ENCODE data around the gene ACSL5. TPM values are rescaled to one million over a fixed set of nuclear protein-coding genes. Genes with fewer than 3 reads are reported as not detected.

Gene ACSL5
- total RNA-seq, 1 experiment from 2014 or later: not detected

DNA sequence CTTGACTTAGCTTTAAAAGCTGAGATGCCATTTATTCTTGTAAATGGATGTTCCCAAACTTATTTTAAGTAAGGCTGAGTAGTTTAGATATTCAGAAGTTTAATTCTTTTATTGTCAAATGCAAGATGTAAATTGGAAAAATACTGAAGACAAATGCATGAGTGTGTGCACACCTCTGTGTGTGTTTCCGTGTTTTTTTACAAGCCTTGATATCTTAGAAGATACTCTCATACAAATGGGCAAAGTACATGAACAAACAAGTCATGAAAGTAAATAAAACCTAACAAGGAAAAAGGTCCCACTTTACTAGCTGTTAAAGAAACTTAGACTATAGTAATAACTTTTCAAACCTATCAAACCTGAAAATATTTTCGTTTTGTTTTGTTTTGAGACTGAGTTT, 29.0 kb downstream of the ACSL5 start:
- Histone ChIP-seq H4K8ac (replicated peaks; ENCODE audit: insufficient read length, low read depth, low read length) (no peak overlapping the region), H4K5ac (ENCODE audit: insufficient read length, low read depth, low read length) (no peak overlapping the region), H4K91ac (ENCODE audit: insufficient read length, low read depth, low read length) (no peak overlapping the region), H4K20me1 (ENCODE audit: control insufficient read depth, insufficient read depth, insufficient read length) (no peaks in the 10 kb centered on the region), H3K56ac (ENCODE audit: insufficient read length, low read depth, low read length) (no peak overlapping the region), H3K27me3 (ENCODE audit: insufficient read depth, low read length) (no peaks in the 10 kb centered on the region), H2BK5ac (ENCODE audit: insufficient read length, low read length) (no peak overlapping the region), H3K79me2 (ENCODE audit: insufficient read depth, low read length) (no peaks in the 10 kb centered on the region), H3K9me3 (ENCODE audit: control insufficient read depth, low read depth, low read length) (no peaks in the 10 kb centered on the region), H2BK12ac (ENCODE audit: insufficient read length, low read depth, low read length) (no peak overlapping the region), H3K23ac (ENCODE audit: insufficient read length, low read depth, low read length) (no peak overlapping the region), H3K9ac (ENCODE audit: extremely low read depth, insufficient read length, low read length) (no peak overlapping the region), H3K14ac (ENCODE audit: insufficient read depth, low read length) (no peak overlapping the region), H2BK20ac (ENCODE audit: low read depth, low read length, poor library complexity, severe bottlenecking) (no peak overlapping the region), H3K27ac (ENCODE audit: insufficient read length, low read depth, low read length) (no peak overlapping the region), H2AFZ (ENCODE audit: low read length) (no peak overlapping the region), H3K18ac (ENCODE audit: insufficient read length, low read depth, low read length) (no peak overlapping the region), H3T11ph (ENCODE audit: low read length) (no peak overlapping the region), H3K4me2 (ENCODE audit: insufficient read depth, insufficient read length, low read length) (no peak overlapping the region), H3K79me1 (ENCODE audit: insufficient read depth, low read depth, low read length, poor library complexity, severe bottlenecking) (no peaks in the 10 kb centered on the region), H3K4ac (ENCODE audit: low read depth, low read length) (no peak overlapping the region), H2AK5ac (ENCODE audit: insufficient read length, low read length) (no peak overlapping the region), H3K23me2 (ENCODE audit: insufficient read length, low read depth, low read length, poor library complexity, severe bottlenecking) (no peaks in the 10 kb centered on the region), H2BK15ac (ENCODE audit: low read depth, low read length) (no peak overlapping the region), H3K4me1 (ENCODE audit: insufficient read depth, low read length) (no peaks in the 10 kb centered on the region), H2BK120ac (ENCODE audit: low read depth, low read length, poor library complexity, severe bottlenecking) (no peak overlapping the region)
- no peak for DNase-seq
- Mint-ChIP-seq H3K27ac (no peak overlapping the region), H3K36me3 (ENCODE audit: insufficient read depth in 1 of 3, low read depth in 3 of 3) (no peaks in the 10 kb centered on the region), H3K27me3 (ENCODE audit: low read depth) (peaks cover 3% of the 10 kb centered on the region), H3K9me3 (no peaks in the 10 kb centered on the region), H3K4me3 (no peak overlapping the region), H3K4me1 (no peaks in the 10 kb centered on the region)
- no CpG with 5 or more reads among the region's 2 CpGs for WGBS (ENCODE audit: extremely low coverage, insufficient read length, low lambda C conversion rate)
- TF ChIP-seq, protein P1, sequence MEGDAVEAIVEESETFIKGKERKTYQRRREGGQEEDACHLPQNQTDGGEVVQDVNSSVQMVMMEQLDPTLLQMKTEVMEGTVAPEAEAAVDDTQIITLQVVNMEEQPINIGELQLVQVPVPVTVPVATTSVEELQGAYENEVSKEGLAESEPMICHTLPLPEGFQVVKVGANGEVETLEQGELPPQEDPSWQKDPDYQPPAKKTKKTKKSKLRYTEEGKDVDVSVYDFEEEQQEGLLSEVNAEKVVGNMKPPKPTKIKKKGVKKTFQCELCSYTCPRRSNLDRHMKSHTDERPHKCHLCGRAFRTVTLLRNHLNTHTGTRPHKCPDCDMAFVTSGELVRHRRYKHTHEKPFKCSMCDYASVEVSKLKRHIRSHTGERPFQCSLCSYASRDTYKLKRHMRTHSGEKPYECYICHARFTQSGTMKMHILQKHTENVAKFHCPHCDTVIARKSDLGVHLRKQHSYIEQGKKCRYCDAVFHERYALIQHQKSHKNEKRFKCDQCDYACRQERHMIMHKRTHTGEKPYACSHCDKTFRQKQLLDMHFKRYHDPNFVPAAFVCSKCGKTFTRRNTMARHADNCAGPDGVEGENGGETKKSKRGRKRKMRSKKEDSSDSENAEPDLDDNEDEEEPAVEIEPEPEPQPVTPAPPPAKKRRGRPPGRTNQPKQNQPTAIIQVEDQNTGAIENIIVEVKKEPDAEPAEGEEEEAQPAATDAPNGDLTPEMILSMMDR (conservative IDR thresholded peaks at IDR 0.05): no peak

Measured in H9 (cell line).